A549 (cell line): ENCODE data around the gene ABCF2.

Experiments used
- CEBPB ChIP-seq, 2 experiments: fragments of >200 bp in 1 of 2; sonication (Bioruptor Twin) in 1 of 2; formaldehyde crosslinking in 1 of 2; IDR thresholded peaks; 2 replicates each; pipeline ENCODE4 v1.6.1; 2012 to 2016
- CHD2 ChIP-seq: fragments of 150-350 bp; IDR thresholded peaks from 2 replicates; pipeline ENCODE4 v1.6.1; 2014; ENCODE audit warnings: low read length; ENCODE audit not compliant: partially characterized antibody
- CTCF ChIP-seq: fragments of >200 bp; sonication (Bioruptor Twin); formaldehyde crosslinking; IDR thresholded peaks from 3 replicates; pipeline ENCODE4 v1.5.1; 2016
- ESRRA ChIP-seq: fragments of 150-350 bp; IDR thresholded peaks from 2 replicates; pipeline ENCODE4 v1.6.1; 2014; ENCODE audit warnings: mild to moderate bottlenecking, low read length, borderline replicate concordance
- HDAC2 ChIP-seq: fragments of 200-600 bp; sonication (generic); IDR thresholded peaks from 2 replicates; pipeline ENCODE4 v1.6.1; 2016
- JUN ChIP-seq, 2 experiments: fragments of >200 bp; sonication (Bioruptor Twin); formaldehyde crosslinking; IDR thresholded peaks; 2 replicates in 1 of 2; 3 replicates in 1 of 2; pipeline ENCODE4 v1.6.1; 2016 to 2017
- JUNB ChIP-seq: fragments of >200 bp; sonication (Bioruptor Twin); formaldehyde crosslinking; IDR thresholded peaks from 2 replicates; pipeline ENCODE4 v1.6.1; 2016
- MAFK ChIP-seq: fragments of 450-650 bp; IDR thresholded peaks from 2 replicates; pipeline ENCODE4 v1.6.1; 2014; ENCODE audit not compliant: partially characterized antibody
- MAX ChIP-seq: IDR thresholded peaks from 2 replicates; pipeline ENCODE4 v1.6.1; 2012
- NFE2L2 ChIP-seq: fragments of 150-350 bp; conservative IDR thresholded peaks from 2 replicates; pipeline ENCODE4 v1.6.1; 2014; ENCODE audit warnings: low read length
- NR3C1 ChIP-seq: fragments of >200 bp; sonication (Bioruptor Twin); formaldehyde crosslinking; IDR thresholded peaks from 3 replicates; pipeline ENCODE4 v1.6.1; 2017
- POLR2A ChIP-seq: IDR thresholded peaks from 2 replicates; pipeline ENCODE4 v1.6.1; 2012; ENCODE audit warnings: mild to moderate bottlenecking, low read length
- RCOR1 ChIP-seq: fragments of 150-350 bp; IDR thresholded peaks from 2 replicates; pipeline ENCODE4 v1.6.1; 2014; ENCODE audit warnings: antibody characterized with exemption, low read length, low read depth
- REST ChIP-seq: fragments of 200-600 bp; sonication (generic); IDR thresholded peaks from 2 replicates; pipeline ENCODE4 v1.6.1; 2016; ENCODE audit warnings: antibody characterized with exemption, mild to moderate bottlenecking, moderate library complexity

GRCh38 chr7:151251689-151252560 lies 24.9 kb upstream of the ABCF2 start:
- TF ChIP-seq CEBPB (IDR thresholded peaks at IDR 0.05) = no peak
- peak in 1 of 2 experiments; percentile 58; a peak in 3 of 5 replicates for TF ChIP-seq JUN (IDR thresholded peaks at IDR 0.05)
- no peak for TF ChIP-seq REST
- TF ChIP-seq CTCF = no peak
- TF ChIP-seq JUNB = no peak
- no peak for TF ChIP-seq CHD2
- TF ChIP-seq POLR2A = peak; percentile 60
- peak; percentile 43; the same call in 1 of the 2 replicates for TF ChIP-seq MAX
- TF ChIP-seq ESRRA = no peak
- no peak for TF ChIP-seq NFE2L2
- no peak for TF ChIP-seq RCOR1
- TF ChIP-seq MAFK = no peak
- no peak for TF ChIP-seq HDAC2
- TF ChIP-seq NR3C1 = no peak
